NCI-H187 (cell line): Measurements from ENCODE around the gene MMP14.

Experiments used
- DNase-seq, 2 experiments: peaks; one replicate each; lab custom pipeline; 2025; lab: John Stamatoyannopoulos, UW

Gene MMP14

GRCh38 chr14:22861651-22862050 lies 25.3 kb downstream of the MMP14 start:
- no peak for DNase-seq

- DNase-seq, result no peak
These were observed 28.6 kb downstream of the MMP14 start for GRCh38 chr14:22864979-22865378.

- no peak for DNase-seq
These were observed 29.3 kb downstream of the MMP14 start for GRCh38 chr14:22865424-22866405.

GRCh38 chr14:22866874-22867273 lies 30.5 kb downstream of the MMP14 start:
- DNase-seq, result no peak

- DNase-seq, result no peak
These were observed 34.4 kb downstream of the MMP14 start for GRCh38 chr14:22870811-22871223.

GRCh38 chr14:22871224-22872032 lies 35.0 kb downstream of the MMP14 start, which contains the start of gene LRP10:
Gene LRP10, plus strand, starts transcription at chr14:22871740. Its CDS starts 564 bp downstream, at chr14:22872304.
- peak; percentile 29 to 41 for DNase-seq

- DNase-seq, result peak; percentile 37 to 63
These were observed 35.8 kb downstream of the MMP14 start for GRCh38 chr14:22872033-22872832.

- no peak for DNase-seq
These were observed 36.6 kb downstream of the MMP14 start for GRCh38 chr14:22872833-22873520.

GRCh38 chr14:22875003-22875747 lies 38.8 kb downstream of the MMP14 start:
- no peak for DNase-seq

- DNase-seq, result no peak
These were observed 39.4 kb downstream of the MMP14 start for GRCh38 chr14:22875748-22876319.

- DNase-seq, result no peak
These were observed 40.7 kb downstream of the MMP14 start for GRCh38 chr14:22877000-22877501.

- DNase-seq, result no peak
These were observed 42.2 kb downstream of the MMP14 start for GRCh38 chr14:22878271-22879246.

- no peak for DNase-seq
These were observed 45.7 kb downstream of the MMP14 start for GRCh38 chr14:22882064-22882463.

GRCh38 chr14:22882529-22883172 lies 46.3 kb downstream of the MMP14 start:
- DNase-seq, result peak in 1 of 2 experiments; percentile 18

- DNase-seq, result peak in 1 of 2 experiments; percentile 42
These were observed 47.0 kb downstream of the MMP14 start, which contains the start of gene REM2 for GRCh38 chr14:22883173-22883976. Gene REM2, plus strand, starts transcription at chr14:22883222. Its CDS starts 66 bp downstream, at chr14:22883288.

- no peak for DNase-seq
These were observed 47.8 kb downstream of the MMP14 start for GRCh38 chr14:22884076-22884737.
